ENCODE data around the gene COPS7B. TPM values are rescaled to one million over a fixed set of nuclear protein-coding genes. Genes with fewer than 3 reads are reported as not detected.

Gene COPS7B
- total and polyA plus RNA-seq, 9 of the 15 experiments (the other 6 are each of a cell fraction or from before 2014, with no cell fraction given), result 6.0 to 50.7 (median 21.8) TPM

- in situ Hi-C loops (cut with MboI), result no loop called here
- FAIRE-seq, result no peak
- H3K4me1 ChIP-seq (replicated peaks in 1 of 2; ENCODE audit: control insufficient read depth in 2 of 2, insufficient read depth in 2 of 2, low read length in 2 of 2), result peaks cover 9 to 13% of the 10 kb centered on the region in 2 experiments; a peak in 3 of 5 replicates
Observed at GRCh38 chr2:231786917-231787292, 660 bp downstream of the COPS7B start.

More at GRCh38 chr2:231786917-231787292, 660 bp downstream of the COPS7B start:
- Histone ChIP-seq H4K20me1 (replicated peaks; ENCODE audit: control insufficient read depth, insufficient read depth, low read length) (peaks cover 4% of the 10 kb centered on the region; the same call in 1 of the 2 replicates), H3K36me3 (ENCODE audit: control insufficient read depth, insufficient read depth, low read length) (peaks cover 31% of the 10 kb centered on the region; the same call in 1 of the 3 replicates), H3K4me3 (peak overlapping the region; percentile 99), H3K4me2 (ENCODE audit: insufficient read depth, low read length) (peak overlapping the region; percentile 91), H3K79me2 (ENCODE audit: control insufficient read depth, insufficient read depth, low read length) (peaks cover 37% of the 10 kb centered on the region), H3K9me3 (replicated peaks; ENCODE audit: control insufficient read depth, insufficient read depth, low read depth, low read length) (no peaks in the 10 kb centered on the region), H3K9ac (ENCODE audit: insufficient read depth in 1 of 2, low read depth in 2 of 2, low read length in 2 of 2) (peak overlapping the region; percentile 67 to 95), H3K27ac (ENCODE audit: extremely low read depth, low read depth, low read length) (no peak overlapping the region), H3K9me1 (ENCODE audit: control insufficient read depth, insufficient read depth, low read length) (no peaks in the 10 kb centered on the region), H2AFZ (ENCODE audit: low read depth, low read length) (0 out of 2 replicates have a peak overlapping the region, but pooled peaks have one; percentile 99), H3K27me3 (ENCODE audit: control insufficient read depth in 2 of 2, insufficient read depth in 2 of 2, low read length in 2 of 2) (no peaks in the 10 kb centered on the region)
- 1% methylated on average over 10 of the region's 11 CpGs for WGBS (ENCODE audit: insufficient coverage, low coverage, missing lambda C conversion rate)
- ATAC-seq (no peak; the same call in 2 of the 3 replicates), DNase-seq (ENCODE audit: extremely low read depth in 1 of 4, low spot score in 3 of 4) (no peak)
- POLR2A ChIA-PET, result no interaction called here
- CTCF ChIA-PET (ENCODE audit: low intra/inter-chr PET ratio), result no interaction called here
- no TSS peak for BruUV-seq (replicated peaks)
- 0 out of 4 replicates have a peak, but pooled peaks of 1 of the 2 experiments have one; percentile 3 for TF ChIP-seq MLLT1 (IDR thresholded peaks at IDR 0.05)
- TF ChIP-seq MBD2 (IDR thresholded peaks at IDR 0.05; ENCODE audit: borderline replicate concordance, low read depth), result no peak
- TF ChIP-seq U2AF2 (optimal IDR thresholded peaks at IDR 0.05; ENCODE audit: low read depth, low read length), result no peak
- no peak for TF ChIP-seq EWSR1 (IDR thresholded peaks at IDR 0.05; ENCODE audit: borderline replicate concordance, low read depth, partially characterized antibody)
- intact Hi-C loops (cut with micrococcal nuclease), result loop anchor here (2.0 to 10.0 kb wide), 3 partner anchors 70 to 322 kb away; partner anchors contain the start of gene NCL
